Activated naive CD4-positive, alpha-beta T cell treated with anti-CD3 and anti-CD28 coated beads, Interleukin-2, amount 10 ng/mL, durations not matched to agents 7 days and 5 days (primary cell): ENCODE measurements around the gene TPSG1.
"Not testable (repeated sequence)": the region's sequence is repeated elsewhere in the genome, so short reads cannot be mapped to it uniquely, and the experiment has no call there.

Experiments
- CTCF ChIA-PET: fragments of 350-600 bp; sonication (Branson Sonifier 250); formaldehyde crosslinking; loops from one replicate; lab custom pipeline; 2021; ENCODE audit warnings: antibody characterized with exemption; lab: Charles Lee
- DNase-seq: peaks from one replicate; pipeline ENCODE4 v3.0.0-alpha.2; 2020
- H3K27ac Mint-ChIP-seq: one replicate; pipeline ENCODE4 v1.8.0; 2021; ENCODE audit warnings: mild to moderate bottlenecking, moderate library complexity, mixed read lengths
- H3K27me3 Mint-ChIP-seq: one replicate; pipeline ENCODE4 v1.8.0; 2021; ENCODE audit warnings: mild to moderate bottlenecking, mixed read lengths
- H3K36me3 Mint-ChIP-seq: one replicate; pipeline ENCODE4 v1.8.0; 2021; ENCODE audit warnings: mixed read lengths
- H3K4me1 Mint-ChIP-seq: one replicate; pipeline ENCODE4 v1.8.0; 2021; ENCODE audit warnings: mixed read lengths
- H3K4me3 Mint-ChIP-seq: one replicate; pipeline ENCODE4 v1.8.0; 2021; ENCODE audit warnings: mild to moderate bottlenecking, moderate library complexity, mixed read lengths
- H3K9me3 Mint-ChIP-seq: one replicate; pipeline ENCODE4 v1.8.0; 2021; ENCODE audit warnings: mixed read lengths

The TPSG1 gene

DNA sequence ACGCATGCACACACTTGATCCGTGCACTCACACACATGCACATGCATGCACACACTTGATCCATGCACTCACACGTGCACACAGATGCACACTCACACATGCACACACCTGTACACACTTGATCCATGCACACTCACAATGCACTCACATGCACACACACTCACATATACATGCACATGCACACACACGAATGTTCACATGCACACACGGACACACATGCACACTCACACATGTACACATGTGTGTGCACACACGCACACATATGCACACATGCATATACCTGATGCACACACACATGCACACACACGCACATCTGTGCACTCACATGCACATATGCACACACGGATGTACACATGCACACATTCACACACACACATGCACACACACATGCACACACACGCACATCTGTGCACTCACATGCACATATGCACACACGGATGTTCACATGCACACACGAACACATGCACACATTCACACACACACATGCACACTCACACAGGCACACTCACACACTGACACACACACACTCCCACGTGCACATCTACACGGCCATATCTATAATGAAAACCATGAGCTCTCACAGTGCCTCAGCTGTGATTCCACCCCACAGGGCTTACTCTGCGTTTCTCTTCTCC lies 23.0 kb upstream of the TPSG1 start:
- not testable (repeated sequence) for H3K36me3 Mint-ChIP-seq, H3K4me3 Mint-ChIP-seq, H3K9me3 Mint-ChIP-seq

DNA sequence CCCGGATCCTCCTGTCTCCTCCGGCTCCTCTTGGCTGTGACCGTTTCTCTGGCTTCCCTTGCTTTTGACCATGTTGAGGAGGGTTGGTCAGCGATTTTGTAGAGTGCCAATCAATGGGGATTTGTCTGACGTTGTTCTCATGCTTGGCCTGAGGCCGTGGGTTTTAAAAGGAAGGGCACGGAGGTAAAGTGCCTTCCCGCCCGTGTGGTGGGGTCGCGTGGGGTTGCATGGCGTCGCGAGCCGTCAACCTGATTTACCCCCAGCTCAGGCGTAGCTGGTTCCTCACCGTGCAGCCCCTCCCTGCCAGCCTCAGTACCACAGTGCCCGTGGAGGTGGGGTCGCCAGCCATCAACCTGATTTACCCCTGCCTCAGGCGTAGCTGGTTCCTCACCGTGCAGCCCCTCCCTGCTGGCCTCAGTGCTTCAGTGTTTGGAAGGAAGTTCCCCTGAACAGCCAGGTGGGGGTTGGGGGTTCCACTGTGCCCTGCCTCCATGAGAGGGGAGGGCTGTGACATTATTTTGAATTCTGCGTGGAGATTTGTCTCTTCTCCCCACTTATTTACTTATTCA lies 20.5 kb upstream of the TPSG1 start:
- Mint-ChIP-seq H3K27me3 (peaks cover 27% of the 10 kb centered on the region), H3K36me3 (no peaks in the 10 kb centered on the region), H3K4me1 (peaks cover 6% of the 10 kb centered on the region), H3K27ac (no peak overlapping the region), H3K9me3 (peaks cover 6% of the 10 kb centered on the region), H3K4me3 (no peak overlapping the region)
- peak; percentile 18 for DNase-seq
- CTCF ChIA-PET, result interaction anchor here (1.0 kb wide), 1 partner anchor 56 kb away, joined by 3 read pairs; no protein-coding TSS in a partner anchor

More for the DNA sequence above, 23.0 kb upstream of the TPSG1 start:
- H3K4me1 Mint-ChIP-seq, H3K27ac Mint-ChIP-seq, CTCF ChIA-PET, DNase-seq: not testable (repeated sequence)
- H3K27me3 Mint-ChIP-seq, result peaks cover 27% of the 10 kb centered on the region

DNA sequence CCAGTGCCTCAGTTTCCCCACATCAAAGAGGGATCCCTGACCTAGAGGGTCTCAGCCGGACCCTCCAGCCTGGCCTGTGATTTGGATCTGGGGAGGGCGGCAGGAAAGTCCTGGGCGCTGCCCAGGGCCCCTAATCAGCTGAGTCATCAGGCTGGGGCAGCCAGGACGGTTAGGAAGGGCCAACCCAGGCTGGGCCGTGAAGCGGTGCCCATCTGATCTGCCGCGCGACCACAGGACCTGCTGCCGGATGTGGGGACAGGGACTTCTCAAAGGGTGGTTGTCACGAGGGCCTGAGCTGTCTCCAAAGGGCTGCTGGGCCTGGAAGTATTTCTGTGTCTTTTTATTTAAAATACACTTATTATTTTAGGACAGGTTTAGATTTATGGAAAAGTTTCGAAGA lies 19.8 kb upstream of the TPSG1 start:
- H3K27ac Mint-ChIP-seq, result no peak overlapping the region
- H3K4me3 Mint-ChIP-seq, result no peak overlapping the region
- peaks cover 27% of the 10 kb centered on the region for H3K27me3 Mint-ChIP-seq
- no peaks in the 10 kb centered on the region for H3K36me3 Mint-ChIP-seq
- peak; percentile 34 for DNase-seq
- peaks cover 6% of the 10 kb centered on the region for H3K4me1 Mint-ChIP-seq
- peaks cover 6% of the 10 kb centered on the region for H3K9me3 Mint-ChIP-seq
- CTCF ChIA-PET, result interaction anchor here (1.0 kb wide), 1 partner anchor 56 kb away, joined by 3 read pairs; no protein-coding TSS in a partner anchor

DNA sequence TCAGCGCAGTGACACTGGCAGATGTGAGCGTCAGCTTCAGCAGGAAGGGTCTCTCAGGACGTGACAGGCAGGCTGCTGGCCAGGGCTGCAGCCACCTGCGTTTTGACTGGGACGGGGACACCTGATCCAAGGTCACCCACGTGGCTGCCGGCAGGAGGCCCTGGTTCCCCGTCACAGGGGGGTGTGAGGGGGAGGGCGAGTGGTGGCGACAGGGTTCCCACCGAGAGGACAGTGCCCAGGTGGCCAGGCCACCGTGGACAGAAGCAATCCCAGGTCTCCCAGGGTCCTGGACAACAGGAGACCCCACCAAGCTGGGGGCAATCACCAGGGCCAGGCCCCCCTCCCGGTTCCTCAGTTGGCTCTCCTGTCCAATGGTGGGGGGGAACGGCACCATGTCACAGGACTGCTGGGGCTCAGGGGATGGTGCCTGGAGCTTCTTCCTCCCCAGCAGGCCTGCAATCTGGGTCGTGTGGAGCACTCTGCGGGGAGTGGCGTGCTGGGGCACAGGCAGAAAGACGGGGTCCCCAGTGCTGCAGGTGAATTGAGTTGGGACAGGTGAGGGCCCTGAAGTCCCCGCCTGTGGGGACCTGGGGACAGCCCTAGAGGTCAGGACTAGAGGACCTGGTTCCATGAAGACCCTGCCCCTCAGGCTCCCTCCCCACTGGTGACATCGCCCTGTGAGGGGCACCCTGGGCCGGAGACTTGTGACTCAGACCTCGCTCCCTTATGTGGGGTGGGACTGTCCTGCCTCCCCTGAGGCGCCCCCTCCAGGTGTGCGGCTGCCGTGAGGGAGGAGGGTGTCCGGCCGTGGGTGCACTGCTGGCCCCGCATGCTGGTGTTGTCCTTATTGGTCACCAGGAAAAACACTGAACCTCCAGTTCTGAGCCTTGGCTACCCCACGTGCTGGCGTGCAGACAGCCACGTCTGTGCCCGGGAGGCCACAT lies 19.1 kb upstream of the TPSG1 start:
- CTCF ChIA-PET, result interaction anchor here (1.0 kb wide), 1 partner anchor 57 kb away, joined by 3 read pairs; no protein-coding TSS in a partner anchor
- H3K4me3 Mint-ChIP-seq, H3K27ac Mint-ChIP-seq, H3K9me3 Mint-ChIP-seq, H3K4me1 Mint-ChIP-seq, H3K36me3 Mint-ChIP-seq: not testable (repeated sequence)
- peak; percentile 5 for DNase-seq
- H3K27me3 Mint-ChIP-seq, result peaks cover 27% of the 10 kb centered on the region

DNA sequence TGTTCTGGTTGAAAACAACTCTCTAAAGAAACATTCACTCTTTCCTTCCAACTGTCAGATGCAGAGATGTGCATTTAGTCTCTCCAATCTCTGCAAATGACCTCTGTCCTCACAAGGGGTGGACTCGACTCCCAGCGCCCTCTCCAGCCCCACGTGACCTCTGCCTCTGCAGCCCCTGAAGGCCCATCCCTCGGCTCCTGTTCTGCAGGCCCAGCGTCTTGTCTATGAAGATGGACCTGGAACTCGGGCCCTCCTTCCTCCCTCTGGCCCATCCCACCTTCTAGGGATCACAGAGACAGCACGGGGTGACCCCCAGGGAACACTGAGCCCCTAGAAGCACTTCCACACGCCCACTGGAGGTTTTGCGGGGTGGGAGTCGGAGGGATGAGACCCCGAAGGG lies 18.3 kb upstream of the TPSG1 start:
- DNase-seq, H3K36me3 Mint-ChIP-seq, H3K27ac Mint-ChIP-seq, H3K9me3 Mint-ChIP-seq, CTCF ChIA-PET, H3K4me1 Mint-ChIP-seq, H3K4me3 Mint-ChIP-seq: not testable (repeated sequence)
- H3K27me3 Mint-ChIP-seq, result peaks cover 27% of the 10 kb centered on the region

DNA sequence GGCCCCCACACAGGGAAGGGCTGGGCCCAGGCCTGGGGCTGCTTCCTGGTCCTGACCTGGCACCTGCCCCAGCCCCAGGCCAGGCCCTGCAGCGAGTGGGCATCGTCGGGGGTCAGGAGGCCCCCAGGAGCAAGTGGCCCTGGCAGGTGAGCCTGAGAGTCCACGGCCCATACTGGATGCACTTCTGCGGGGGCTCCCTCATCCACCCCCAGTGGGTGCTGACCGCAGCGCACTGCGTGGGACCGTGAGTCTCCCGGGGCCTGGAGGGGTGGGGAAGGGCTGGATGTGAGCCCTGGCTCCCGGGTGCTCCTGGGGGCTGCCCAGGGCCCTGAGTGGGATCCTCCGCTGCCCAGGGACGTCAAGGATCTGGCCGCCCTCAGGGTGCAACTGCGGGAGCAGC lies 16.0 kb upstream of the TPSG1 start:
- H3K4me1 Mint-ChIP-seq, DNase-seq, H3K4me3 Mint-ChIP-seq, CTCF ChIA-PET, H3K36me3 Mint-ChIP-seq, H3K27ac Mint-ChIP-seq, H3K9me3 Mint-ChIP-seq: not testable (repeated sequence)
- H3K27me3 Mint-ChIP-seq, result peaks cover 12% of the 10 kb centered on the region

DNA sequence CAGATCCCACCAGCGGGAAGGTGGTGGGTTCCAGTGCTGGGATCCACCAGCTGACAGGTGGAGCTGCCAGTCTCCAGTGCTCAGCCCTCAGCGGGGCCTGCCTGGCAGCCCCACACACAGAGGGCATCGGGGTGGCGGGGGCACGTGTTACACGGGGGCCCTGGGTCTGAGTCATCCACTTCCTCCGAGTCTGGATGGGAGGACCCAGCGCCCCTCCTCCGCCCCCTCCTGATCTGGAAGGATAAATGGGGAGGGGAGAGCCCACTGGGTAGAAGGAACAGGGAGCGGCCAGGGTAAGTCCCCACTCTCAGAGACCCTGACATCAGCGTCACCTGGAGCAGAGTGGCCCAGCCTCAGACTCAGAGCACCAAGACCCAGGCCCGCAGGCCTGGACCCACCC lies 15.4 kb upstream of the TPSG1 start, which contains the start of gene TPSAB1:
Gene TPSAB1, plus strand, starts transcription at position 270 of the 400 bp plus-strand sequence. CDS start 234 bp downstream, outside the sequence.
- H3K36me3 Mint-ChIP-seq, H3K4me1 Mint-ChIP-seq, H3K9me3 Mint-ChIP-seq, DNase-seq, H3K27me3 Mint-ChIP-seq, CTCF ChIA-PET, H3K27ac Mint-ChIP-seq, H3K4me3 Mint-ChIP-seq: not testable (repeated sequence)

DNA sequence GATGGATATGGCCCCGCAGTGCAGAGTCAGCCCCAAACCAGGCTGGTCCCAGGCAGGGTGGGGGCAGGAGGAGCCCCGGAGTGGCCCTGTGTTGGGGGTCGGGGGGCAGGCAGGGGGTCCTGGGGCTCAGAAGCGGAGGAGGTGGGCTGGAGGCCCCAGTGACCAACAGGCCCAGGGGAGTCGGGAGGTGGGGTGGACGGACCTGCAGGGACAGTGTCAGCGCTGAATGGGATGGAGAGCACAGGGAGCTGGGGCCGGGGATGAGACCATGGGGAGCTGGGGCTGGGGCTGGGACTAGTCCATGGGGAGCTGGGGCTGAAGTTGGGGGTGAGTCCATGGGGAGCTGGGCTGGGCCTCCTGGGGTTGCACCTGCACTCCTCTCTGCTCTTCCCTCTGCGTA lies 14.5 kb upstream of the TPSG1 start:
- H3K9me3 Mint-ChIP-seq, H3K4me3 Mint-ChIP-seq, CTCF ChIA-PET, H3K27ac Mint-ChIP-seq, H3K4me1 Mint-ChIP-seq, H3K36me3 Mint-ChIP-seq, H3K27me3 Mint-ChIP-seq, DNase-seq: not testable (repeated sequence)

DNA sequence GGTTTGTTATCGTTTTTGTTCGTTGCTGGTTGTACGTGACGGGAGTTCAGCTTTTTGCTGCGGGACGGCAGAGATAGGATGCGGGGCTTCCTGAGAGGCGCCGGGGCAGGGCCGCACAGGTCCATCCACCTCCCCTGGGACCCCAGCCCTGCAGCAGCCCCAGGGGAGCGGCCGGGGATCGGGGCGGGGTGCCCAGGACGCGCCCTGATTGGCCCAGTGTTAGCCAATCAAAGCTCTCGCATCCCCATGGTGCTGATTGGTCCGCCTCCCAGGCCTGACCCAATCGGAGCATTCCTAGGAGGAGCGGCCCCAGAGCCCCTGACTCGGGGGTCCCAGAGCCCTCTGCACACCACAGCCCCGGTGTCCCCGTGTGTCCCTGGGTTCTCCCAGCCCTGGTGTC lies 13.8 kb upstream of the TPSG1 start:
- DNase-seq, H3K9me3 Mint-ChIP-seq, H3K27ac Mint-ChIP-seq, H3K36me3 Mint-ChIP-seq, H3K27me3 Mint-ChIP-seq, H3K4me3 Mint-ChIP-seq, H3K4me1 Mint-ChIP-seq, CTCF ChIA-PET: not testable (repeated sequence)

DNA sequence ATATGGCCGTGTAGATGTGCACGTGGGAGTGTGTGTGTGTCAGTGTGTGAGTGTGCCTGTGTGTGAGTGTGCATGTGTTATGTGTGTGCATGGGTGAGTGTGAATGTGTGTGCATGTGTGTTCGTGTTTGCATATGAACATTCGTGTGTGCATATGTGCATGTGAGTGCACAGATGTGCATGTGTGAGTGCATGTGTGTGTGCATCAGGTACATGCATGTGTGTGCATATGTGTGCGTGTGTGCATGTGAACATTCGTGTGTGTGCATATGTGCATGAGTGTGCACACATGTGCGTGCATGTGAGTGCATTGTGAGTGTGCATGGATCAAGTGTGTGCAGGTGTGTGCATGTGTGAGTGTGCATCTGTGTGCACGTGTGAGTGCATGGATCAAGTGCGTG lies 12.9 kb upstream of the TPSG1 start:
- peaks cover 4% of the 10 kb centered on the region for H3K9me3 Mint-ChIP-seq
- no peak overlapping the region for H3K27ac Mint-ChIP-seq
- no peaks in the 10 kb centered on the region for H3K27me3 Mint-ChIP-seq
- H3K4me3 Mint-ChIP-seq, result no peak overlapping the region
- CTCF ChIA-PET, result no interaction called here
- no peak for DNase-seq
- H3K4me1 Mint-ChIP-seq, result no peaks in the 10 kb centered on the region
- no peaks in the 10 kb centered on the region for H3K36me3 Mint-ChIP-seq

DNA sequence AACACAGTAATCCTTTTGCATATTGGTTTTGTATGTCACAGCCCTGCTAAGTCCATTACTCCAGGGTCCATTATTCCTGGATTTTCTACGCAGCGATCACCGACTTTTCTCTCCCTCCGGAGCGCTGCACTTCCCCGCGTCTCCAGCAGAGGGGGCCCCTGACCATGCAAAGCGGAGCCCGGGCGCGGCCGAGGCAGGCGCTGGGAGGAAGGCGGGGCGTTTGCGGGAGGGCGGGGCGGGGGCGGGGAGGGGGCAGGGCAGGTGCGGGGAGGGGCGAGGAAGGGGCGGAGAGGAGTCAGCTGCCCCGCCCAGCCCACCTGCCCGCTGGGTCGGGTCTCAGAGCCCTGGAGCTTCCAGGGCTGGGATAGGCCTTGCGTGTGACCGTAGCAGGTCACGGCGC lies 11.6 kb upstream of the TPSG1 start:
- not testable (repeated sequence) for H3K27me3 Mint-ChIP-seq, H3K27ac Mint-ChIP-seq

DNA sequence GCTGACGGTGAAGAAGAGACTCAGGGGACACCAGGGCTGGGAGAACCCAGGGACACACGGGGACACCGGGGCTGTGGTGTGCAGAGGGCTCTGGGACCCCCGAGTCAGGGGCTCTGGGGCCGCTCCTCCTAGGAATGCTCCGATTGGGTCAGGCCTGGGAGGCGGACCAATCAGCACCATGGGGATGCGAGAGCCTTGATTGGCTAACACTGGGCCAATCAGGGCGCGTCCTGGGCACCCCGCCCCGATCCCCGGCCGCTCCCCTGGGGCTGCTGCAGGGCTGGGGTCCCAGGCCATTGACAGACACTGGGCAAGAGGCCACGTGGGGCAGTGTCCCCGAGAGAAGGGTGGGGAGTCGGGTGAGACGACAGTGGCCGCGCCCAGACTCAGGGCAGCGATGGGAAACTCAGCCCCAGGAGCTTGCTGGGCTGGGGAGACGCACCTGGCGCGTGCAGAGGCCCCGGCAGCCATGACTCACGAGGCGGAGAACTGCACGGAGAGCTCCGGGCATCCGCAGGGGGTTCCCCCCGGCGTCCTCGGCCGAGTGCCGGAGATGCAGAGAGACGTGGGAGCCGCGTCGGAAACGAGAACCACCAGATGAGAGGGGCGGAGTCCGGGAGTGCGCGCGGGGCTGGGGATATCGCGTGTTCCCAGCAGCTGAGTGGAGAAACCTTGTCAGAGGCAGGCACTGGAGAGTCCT lies 7.1 kb upstream of the TPSG1 start:
- H3K27ac Mint-ChIP-seq, H3K4me1 Mint-ChIP-seq, H3K9me3 Mint-ChIP-seq, CTCF ChIA-PET, H3K36me3 Mint-ChIP-seq, H3K27me3 Mint-ChIP-seq, DNase-seq, H3K4me3 Mint-ChIP-seq: not testable (repeated sequence)

More for the DNA sequence above, 11.6 kb upstream of the TPSG1 start:
- H3K4me3 Mint-ChIP-seq, H3K9me3 Mint-ChIP-seq, DNase-seq, H3K4me1 Mint-ChIP-seq, CTCF ChIA-PET, H3K36me3 Mint-ChIP-seq: not testable (repeated sequence)

DNA sequence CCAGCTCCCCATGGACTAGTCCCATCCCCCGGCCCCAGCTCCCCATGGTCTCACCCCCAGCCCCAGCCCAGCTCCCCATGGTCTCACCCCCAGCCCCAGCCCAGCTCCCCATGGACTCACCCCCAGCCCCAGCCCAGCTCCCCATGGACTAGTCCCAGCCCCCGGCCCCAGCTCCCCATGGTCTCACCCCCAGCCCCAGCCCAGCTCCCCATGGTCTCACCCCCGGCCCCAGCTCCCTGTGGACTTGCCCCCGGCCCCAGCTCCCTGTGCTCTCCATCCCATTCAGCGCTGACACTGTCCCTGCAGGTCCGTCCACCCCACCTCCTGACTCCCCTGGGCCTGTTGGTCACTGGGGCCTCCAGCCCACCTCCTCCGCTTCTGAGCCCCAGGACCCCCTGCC lies 6.2 kb upstream of the TPSG1 start:
- H3K36me3 Mint-ChIP-seq, H3K27ac Mint-ChIP-seq, H3K4me1 Mint-ChIP-seq, H3K9me3 Mint-ChIP-seq, H3K27me3 Mint-ChIP-seq, H3K4me3 Mint-ChIP-seq, DNase-seq, CTCF ChIA-PET: not testable (repeated sequence)
